ENCODE measurements around the gene KIN.

- TF ChIP-seq EZH2phosphoT487 (IDR thresholded peaks at IDR 0.05; ENCODE audit: low read depth) (no peak), CTCF (IDR thresholded peaks at IDR 0.05; ENCODE audit: low read depth, low read length) (no peak)
Measured at GRCh38 chr10:7786430-7786829, 1.4 kb downstream of the KIN start.
